Testis (tissue), 3 donors: ENCODE results near the gene OR1F1. TPM values are rescaled to one million over a fixed set of nuclear protein-coding genes. Genes with fewer than 3 reads are reported as not detected.

Experiments
- DNase-seq: peaks from one replicate; pipeline ENCODE4 v3.0.0-alpha.2; 2019
- H3K27ac ChIP-seq, 2 donors: fragments of 200-600 bp; sonication (generic); one replicate each; pipeline ENCODE4 v1.5.1; 2019
- H3K27me3 ChIP-seq: fragments of 200-600 bp; sonication (generic); one replicate; pipeline ENCODE4 v1.5.1; 2019
- H3K36me3 ChIP-seq: fragments of 200-600 bp; sonication (generic); one replicate; pipeline ENCODE4 v1.5.1; 2017; ENCODE audit warnings: low read depth; ENCODE audit errors: missing control alignments
- H3K4me1 ChIP-seq: fragments of 200-600 bp; sonication (generic); one replicate; pipeline ENCODE4 v1.5.1; 2019
- H3K4me3 ChIP-seq, 2 donors: fragments of 200-600 bp; sonication (generic); one replicate each; pipeline ENCODE4 v1.5.1; 2017 to 2019
- H3K9me3 ChIP-seq: fragments of 200-600 bp; sonication (generic); one replicate; pipeline ENCODE4 v1.5.1; 2017
- CTCF ChIP-seq, 3 experiments: fragments of 450-650 bp in 2 of 3; fragments of 200-600 bp in 1 of 3; sonication (generic) in 1 of 3; IDR thresholded peaks; one replicate each; pipeline ENCODE4 v1.5.1; 2016 to 2019; ENCODE audit warnings: antibody characterized with exemption in 3 of 3, mild to moderate bottlenecking in 2 of 3, moderate library complexity in 1 of 3
- POLR2A ChIP-seq: fragments of 450-650 bp; IDR thresholded peaks from one replicate; pipeline ENCODE4 v1.6.1; 2017; ENCODE audit warnings: antibody characterized with exemption, mild to moderate bottlenecking, moderate library complexity
- WGBS, 2 donors: methylation state at CpG; one replicate each; pipeline ENCODE4 v1.1.5; 2018; 5-methylcytosine and 5-hydroxymethylcytosine counted together
- intact Hi-C: fragments of 100-400 bp; cut with DNase I; formaldehyde crosslinking; loops from one replicate; pipeline ENCODE4 v1.15.1; 2023; ENCODE audit warnings: low total_unique reads
- polyA plus RNA-seq: library from polyadenylated mRNA; stranded (reverse); fragments of 350-450 nt; fragmentation: Illumina TruSeq; extraction: RNeasy Lipid Tissue Mini Kit (QIAGEN cat#74804); gene quantifications from one replicate; pipeline ENCODE4 v1.2.3, GENCODE V29; 2014; ENCODE audit warnings: low read depth, low replicate concordance; ENCODE audit not compliant: insufficient read depth
- total RNA-seq, 2 donors: library from RNA; depleted of rRNA; stranded (reverse); fragments of >200 nt; gene quantifications; one replicate each; pipeline ENCODE4 v1.2.3, GENCODE V29; 2016

OR1F1 gene
- total and polyA plus RNA-seq, 3 donors from 2014 or later: not detected

- H3K27ac ChIP-seq: no peak overlapping the region
- intact Hi-C loops: no loop called here
- no peaks in the 10 kb centered on the region for H3K27me3 ChIP-seq
- no peak for DNase-seq
- TF ChIP-seq CTCF (IDR thresholded peaks at IDR 0.05) (no peak), POLR2A (no peak)
- no peaks in the 10 kb centered on the region for H3K9me3 ChIP-seq
- 94 to 95% methylated on average over 3 of the region's 3 CpGs for WGBS, 2 donors
- no peak overlapping the region for H3K4me3 ChIP-seq
- no peaks in the 10 kb centered on the region for H3K36me3 ChIP-seq
- H3K4me1 ChIP-seq: peaks cover 9% of the 10 kb centered on the region
Measured at GRCh38 chr16:3155972-3156371, 32.0 kb upstream of the OR1F1 start.

GRCh38 chr16:3157229-3158025, 30.6 kb upstream of the OR1F1 start:
- peak overlapping the region; percentile 72 to 86 for H3K27ac ChIP-seq
- peak; percentile 80 for DNase-seq
- WGBS, 2 donors: 1 to 2% methylated on average over 55 to 59 of the region's 59 CpGs
- H3K36me3 ChIP-seq: no peaks in the 10 kb centered on the region
- intact Hi-C loops: no loop called here
- H3K9me3 ChIP-seq: no peaks in the 10 kb centered on the region
- H3K27me3 ChIP-seq: no peaks in the 10 kb centered on the region
- TF ChIP-seq CTCF (IDR thresholded peaks at IDR 0.05) (no peak), POLR2A (no peak)
- H3K4me1 ChIP-seq: peaks cover 7% of the 10 kb centered on the region
- peak overlapping the region; percentile 79 to 88 for H3K4me3 ChIP-seq

- H3K4me1 ChIP-seq: peaks cover 7% of the 10 kb centered on the region
- no peak for DNase-seq
- H3K27me3 ChIP-seq: no peaks in the 10 kb centered on the region
- no peaks in the 10 kb centered on the region for H3K9me3 ChIP-seq
- WGBS, 2 donors: 0 to 1% methylated on average over 19 to 22 of the region's 27 CpGs
- intact Hi-C loops: no loop called here
- peak overlapping the region; percentile 72 to 86 for H3K27ac ChIP-seq
- H3K36me3 ChIP-seq: no peaks in the 10 kb centered on the region
- TF ChIP-seq CTCF (IDR thresholded peaks at IDR 0.05) (no peak), POLR2A (no peak)
- H3K4me3 ChIP-seq: peak overlapping the region; percentile 79 to 88
Measured at GRCh38 chr16:3158026-3158509, 29.9 kb upstream of the OR1F1 start.

GRCh38 chr16:3158510-3159314, 29.3 kb upstream of the OR1F1 start:
- peak; percentile 69 for DNase-seq
- Histone ChIP-seq H3K9me3 (no peaks in the 10 kb centered on the region), H3K27me3 (no peaks in the 10 kb centered on the region), H3K4me1 (peaks cover 7% of the 10 kb centered on the region), H3K4me3 (peak overlapping the region; percentile 79 to 88), H3K36me3 (no peaks in the 10 kb centered on the region), H3K27ac (peak overlapping the region; percentile 72 to 86)
- TF ChIP-seq CTCF (IDR thresholded peaks at IDR 0.05): no peak
- no peak for TF ChIP-seq POLR2A
- 0% methylated on average over 24 to 54 of the region's 70 CpGs for WGBS, 2 donors
- intact Hi-C loops: no loop called here
